HepG2 (cell line): Measurements from ENCODE around the gene RAC3. TPM values are rescaled to one million over a fixed set of nuclear protein-coding genes. Genes with fewer than 3 reads are reported as not detected.

ENCODE experiments used
- KDM1A ChIP-seq: IDR thresholded peaks from 2 replicates; pipeline ENCODE4 v1.6.1; 2016; ENCODE audit warnings: missing compliant biosample characterization
- KDM6A ChIP-seq: IDR thresholded peaks from 2 replicates; pipeline ENCODE4 v1.6.1; 2016; ENCODE audit warnings: low read depth
- NCOR1 ChIP-seq: fragments of 200-600 bp; sonication (generic); IDR thresholded peaks from 2 replicates; pipeline ENCODE4 v1.7.0; 2017; ENCODE audit warnings: antibody characterized with exemption, low read length, borderline replicate concordance
- NFIC ChIP-seq: IDR thresholded peaks from 2 replicates; pipeline ENCODE4 v1.6.1; 2012; ENCODE audit warnings: mild to moderate bottlenecking, low read length, inconsistent platforms
- RORA ChIP-seq: sonication (generic); formaldehyde crosslinking; IDR thresholded peaks from 2 replicates; pipeline ENCODE4 v1.5.0; 2020; ENCODE audit warnings: mild to moderate bottlenecking, missing genetic modification reagents, moderate library complexity
- SAFB2 ChIP-seq: sonication (generic); formaldehyde crosslinking; IDR thresholded peaks from 2 replicates; pipeline ENCODE4 v1.5.1; 2020; ENCODE audit warnings: missing genetic modification reagents, low read depth, mild to moderate bottlenecking, borderline replicate concordance
- SETDB1 ChIP-seq: sonication (generic); formaldehyde crosslinking; IDR thresholded peaks from 2 replicates; pipeline ENCODE4 v1.5.1; 2020; ENCODE audit warnings: missing genetic modification reagents, mild to moderate bottlenecking, borderline replicate concordance
- ZBTB42 ChIP-seq: sonication (generic); formaldehyde crosslinking; IDR thresholded peaks from 2 replicates; pipeline ENCODE4 v1.5.0; 2020; ENCODE audit warnings: mild to moderate bottlenecking, missing genetic modification reagents
- ZKSCAN8 ChIP-seq: IDR thresholded peaks from 2 replicates; pipeline ENCODE4 v1.6.1; 2016; ENCODE audit warnings: borderline replicate concordance, missing genetic modification reagents, missing compliant biosample characterization
- ZNF3 ChIP-seq: IDR thresholded peaks from 2 replicates; pipeline ENCODE4 v1.7.0; 2017; ENCODE audit warnings: inconsistent platforms
- ZNF619 ChIP-seq: sonication (generic); formaldehyde crosslinking; IDR thresholded peaks from 2 replicates; pipeline ENCODE4 v1.4.0; 2020; ENCODE audit warnings: mild to moderate bottlenecking, missing genetic modification reagents
- ZNF644 ChIP-seq: IDR thresholded peaks from 2 replicates; pipeline ENCODE4 v1.6.1; 2016; ENCODE audit warnings: low read depth
- ZNF781 ChIP-seq: sonication (generic); formaldehyde crosslinking; IDR thresholded peaks from 2 replicates; pipeline ENCODE4 v1.5.1; 2020; ENCODE audit warnings: borderline replicate concordance, mild to moderate bottlenecking, missing genetic modification reagents; ENCODE audit errors: not compliant biosample characterization
- ZNF792 ChIP-seq: IDR thresholded peaks from 2 replicates; pipeline ENCODE4 v1.6.1; 2016
- polyA plus RNA-seq, 8 experiments: library from polyadenylated mRNA; depleted of rRNA in 3 of 8; stranded (reverse) in 7 of 8; unstranded in 1 of 8; fragments of >200 nt; fragmentation: Illumina TruSeq in 4 of 8; extraction: Trizol in 4 of 8; gene quantifications; 2 replicates each; pipeline versions ENCODE4 v1.2.1 to v1.2.3, GENCODE V29; 2011 to 2016; ENCODE audit warnings: low read depth in 4 of 8, missing spikeins in 1 of 8, mixed read lengths in 1 of 8; ENCODE audit not compliant: insufficient read depth in 1 of 8
- total RNA-seq, 5 experiments: library from RNA; depleted of rRNA; stranded (reverse); fragments of >200 nt; fragmentation: Illumina TruSeq; extraction: Trizol; gene quantifications; 2 replicates each; pipeline ENCODE4 v1.2.3, GENCODE V29; 2016; ENCODE audit warnings: low read depth in 1 of 5
- TF ChIP-seq, protein P1 (sequence below), 2 experiments: fragments of 450-650 bp in 1 of 2; sonication (generic) in 1 of 2; formaldehyde crosslinking in 1 of 2; IDR thresholded peaks; 2 replicates each; pipeline versions ENCODE4 v1.6.1 to v1.8.0; 2016 to 2022; ENCODE audit warnings: antibody characterized with exemption in 1 of 2, mild to moderate bottlenecking in 1 of 2, missing genetic modification reagents in 1 of 2
- TF ChIP-seq, protein P2 (sequence below): sonication (generic); formaldehyde crosslinking; IDR thresholded peaks from 2 replicates; pipeline ENCODE4 v1.5.1; 2020; ENCODE audit warnings: mild to moderate bottlenecking, missing genetic modification reagents

The RAC3 gene
- total and polyA plus RNA-seq, 2 of the 13 experiments (the other 11 are each of a cell fraction or from before 2014, with no cell fraction given): 10.5 to 21.3 TPM

DNA sequence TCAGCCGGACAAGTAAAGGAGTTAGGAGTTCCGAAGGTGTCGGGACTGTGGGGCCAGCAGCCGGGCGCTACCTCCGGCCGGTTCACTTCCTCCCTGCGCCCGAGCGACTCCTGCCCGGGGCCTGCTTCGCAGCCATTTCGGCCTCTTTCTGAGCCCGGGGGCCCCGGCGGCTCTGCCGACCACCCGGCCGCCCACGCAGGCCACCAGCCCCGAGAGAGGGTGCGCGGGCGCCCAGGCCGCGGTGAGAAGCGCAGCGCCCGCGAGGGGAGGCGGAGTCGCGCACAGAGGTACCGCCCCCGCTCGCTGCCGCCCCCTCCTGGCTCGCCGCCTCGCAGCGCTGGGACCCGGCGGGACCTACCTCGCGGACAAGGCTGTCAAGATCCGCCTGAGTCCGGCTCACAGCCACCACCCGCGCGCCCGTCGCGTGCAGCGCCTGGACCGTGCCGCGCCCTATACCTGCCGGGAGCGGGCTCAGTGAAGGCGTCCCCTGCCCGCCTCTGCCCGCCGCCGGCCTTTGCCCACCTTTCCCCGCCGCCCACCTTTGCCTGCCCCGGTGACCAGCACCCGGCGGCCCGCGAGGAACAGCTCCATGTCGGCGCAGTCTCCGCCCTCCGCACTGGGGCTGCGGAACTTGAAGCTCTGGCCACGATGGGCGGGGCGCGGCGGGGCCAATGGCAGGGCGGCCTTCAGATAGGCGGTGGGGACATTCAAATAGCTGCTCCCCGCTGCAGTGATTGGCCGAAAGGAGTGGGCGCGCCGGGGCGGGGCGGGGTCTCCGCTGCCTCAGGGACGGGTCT lies 5.8 kb downstream of the RAC3 start, which contains the start of gene DCXR (continued):
- TF ChIP-seq SAFB2 (peak; percentile 95; the same call in 1 of the 2 replicates), RORA (no peak), KDM1A (CRISPR knock-in tag) (no peak), ZKSCAN8 (CRISPR knock-in tag) (peak; percentile 14; the same call in 1 of the 2 replicates), ZNF619 (CRISPR knock-in tag) (peak; percentile 91; the same call in 1 of the 2 replicates), KDM6A (CRISPR knock-in tag) (no peak), ZNF3 (CRISPR knock-in tag) (no peak), ZBTB42 (CRISPR knock-in tag) (0 out of 2 replicates have a peak, but pooled peaks have one; percentile 51), NFIC (no peak), SETDB1 (CRISPR knock-in tag) (no peak), ZNF781 (CRISPR knock-in tag) (no peak), ZNF792 (CRISPR knock-in tag) (peak; percentile 90; the same call in 1 of the 2 replicates), NCOR1 (peak; percentile 50; the same call in 1 of the 2 replicates), ZNF644 (no peak)
- TF ChIP-seq, protein P1, sequence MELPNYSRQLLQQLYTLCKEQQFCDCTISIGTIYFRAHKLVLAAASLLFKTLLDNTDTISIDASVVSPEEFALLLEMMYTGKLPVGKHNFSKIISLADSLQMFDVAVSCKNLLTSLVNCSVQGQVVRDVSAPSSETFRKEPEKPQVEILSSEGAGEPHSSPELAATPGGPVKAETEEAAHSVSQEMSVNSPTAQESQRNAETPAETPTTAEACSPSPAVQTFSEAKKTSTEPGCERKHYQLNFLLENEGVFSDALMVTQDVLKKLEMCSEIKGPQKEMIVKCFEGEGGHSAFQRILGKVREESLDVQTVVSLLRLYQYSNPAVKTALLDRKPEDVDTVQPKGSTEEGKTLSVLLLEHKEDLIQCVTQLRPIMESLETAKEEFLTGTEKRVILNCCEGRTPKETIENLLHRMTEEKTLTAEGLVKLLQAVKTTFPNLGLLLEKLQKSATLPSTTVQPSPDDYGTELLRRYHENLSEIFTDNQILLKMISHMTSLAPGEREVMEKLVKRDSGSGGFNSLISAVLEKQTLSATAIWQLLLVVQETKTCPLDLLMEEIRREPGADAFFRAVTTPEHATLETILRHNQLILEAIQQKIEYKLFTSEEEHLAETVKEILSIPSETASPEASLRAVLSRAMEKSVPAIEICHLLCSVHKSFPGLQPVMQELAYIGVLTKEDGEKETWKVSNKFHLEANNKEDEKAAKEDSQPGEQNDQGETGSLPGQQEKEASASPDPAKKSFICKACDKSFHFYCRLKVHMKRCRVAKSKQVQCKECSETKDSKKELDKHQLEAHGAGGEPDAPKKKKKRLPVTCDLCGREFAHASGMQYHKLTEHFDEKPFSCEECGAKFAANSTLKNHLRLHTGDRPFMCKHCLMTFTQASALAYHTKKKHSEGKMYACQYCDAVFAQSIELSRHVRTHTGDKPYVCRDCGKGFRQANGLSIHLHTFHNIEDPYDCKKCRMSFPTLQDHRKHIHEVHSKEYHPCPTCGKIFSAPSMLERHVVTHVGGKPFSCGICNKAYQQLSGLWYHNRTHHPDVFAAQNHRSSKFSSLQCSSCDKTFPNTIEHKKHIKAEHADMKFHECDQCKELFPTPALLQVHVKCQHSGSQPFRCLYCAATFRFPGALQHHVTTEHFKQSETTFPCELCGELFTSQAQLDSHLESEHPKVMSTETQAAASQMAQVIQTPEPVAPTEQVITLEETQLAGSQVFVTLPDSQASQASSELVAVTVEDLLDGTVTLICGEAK (IDR thresholded peaks at IDR 0.05): no peak
- TF ChIP-seq, protein P1 (CRISPR knock-in tag; IDR thresholded peaks at IDR 0.05): peak; percentile 69; the same call in 1 of the 2 replicates
- TF ChIP-seq, protein P2, sequence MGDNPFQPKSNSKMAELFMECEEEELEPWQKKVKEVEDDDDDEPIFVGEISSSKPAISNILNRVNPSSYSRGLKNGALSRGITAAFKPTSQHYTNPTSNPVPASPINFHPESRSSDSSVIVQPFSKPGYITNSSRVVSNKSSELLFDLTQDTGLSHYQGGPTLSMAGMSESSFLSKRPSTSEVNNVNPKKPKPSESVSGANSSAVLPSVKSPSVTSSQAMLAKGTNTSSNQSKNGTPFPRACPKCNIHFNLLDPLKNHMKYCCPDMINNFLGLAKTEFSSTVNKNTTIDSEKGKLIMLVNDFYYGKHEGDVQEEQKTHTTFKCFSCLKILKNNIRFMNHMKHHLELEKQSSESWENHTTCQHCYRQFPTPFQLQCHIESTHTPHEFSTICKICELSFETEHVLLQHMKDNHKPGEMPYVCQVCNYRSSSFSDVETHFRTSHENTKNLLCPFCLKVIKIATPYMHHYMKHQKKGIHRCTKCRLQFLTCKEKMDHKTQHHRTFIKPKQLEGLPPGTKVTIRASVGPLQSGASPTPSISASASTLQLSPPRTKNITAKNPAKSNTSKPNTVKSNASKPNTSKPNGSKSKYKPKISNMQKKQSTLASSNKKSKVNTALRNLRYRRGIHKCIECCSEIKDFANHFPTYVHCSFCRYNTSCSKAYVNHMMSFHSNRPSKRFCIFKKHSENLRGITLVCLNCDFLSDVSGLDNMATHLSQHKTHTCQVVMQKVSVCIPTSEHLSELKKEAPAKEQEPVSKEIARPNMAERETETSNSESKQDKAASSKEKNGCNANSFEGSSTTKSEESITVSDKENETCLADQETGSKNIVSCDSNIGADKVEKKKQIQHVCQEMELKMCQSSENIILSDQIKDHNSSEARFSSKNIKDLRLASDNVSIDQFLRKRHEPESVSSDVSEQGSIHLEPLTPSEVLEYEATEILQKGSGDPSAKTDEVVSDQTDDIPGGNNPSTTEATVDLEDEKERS (CRISPR knock-in tag): peak; percentile 66; the same call in 1 of the 2 replicates
